K562 (cell line): ENCODE measurements around the gene ANKRD33. TPM values are rescaled to one million over a fixed set of nuclear protein-coding genes. Genes with fewer than 3 reads are reported as not detected.

Experiments
- ATAC-seq: fragments of 200-7000 bp; cut with Tn5 transposase; 3 replicates; pipeline ENCODE4 v1.9.1; 2020; ENCODE audit warnings: moderate library complexity
- BruUV-seq: library from RNA; stranded (reverse); fragments of 400-500 nt; replicated peaks from 2 replicates; lab custom pipeline; 2021; lab: Mats Ljungman, UMichigan
- CTCF ChIA-PET: fragments of 300-600 bp; formaldehyde crosslinking; extraction: SDS; loops from one replicate; lab custom pipeline; 2021; ENCODE audit warnings: low intra/inter-chr PET ratio; lab: Yijun Ruan, JAX
- POLR2A ChIA-PET: fragments of 300-600, 350-650 bp; sonication (Branson Sonifier 250); formaldehyde crosslinking; extraction: SDS; loops from one replicate; lab custom pipeline; 2021; ENCODE audit warnings: antibody characterized with exemption, inconsistent platforms; lab: Yijun Ruan, JAX
- DNase-seq, 4 experiments: peaks; one replicate each; pipeline versions ENCODE4 v3.0.0 to v3.0.0-alpha.2; 2011 to 2018; ENCODE audit warnings: low spot score in 3 of 4, mixed read lengths in 3 of 4; ENCODE audit errors: extremely low read depth in 1 of 4
- FAIRE-seq: peaks from 2 replicates; lab custom pipeline; 2011; peaks lifted over from hg19 to GRCh38; lab: Jason Lieb, UNC
- H2AFZ ChIP-seq: 2 replicates; pipeline ENCODE4 v1.6.0; 2011; ENCODE audit warnings: low read depth, low read length, control low read depth, inconsistent platforms
- H3K27ac ChIP-seq: fragments of 200-600 bp; 3 replicates; pipeline ENCODE4 v1.8.0; 2011; ENCODE audit warnings: low read depth, mild to moderate bottlenecking, control low read depth, inconsistent platforms, low read length, moderate library complexity, mixed read lengths; ENCODE audit errors: extremely low read depth
- H3K27me3 ChIP-seq, 2 experiments: fragments of 300-600 bp in 1 of 2; 2 replicates in 1 of 2; 3 replicates in 1 of 2; pipeline versions ENCODE4 v1.6.0 to v1.8.0; 2011; ENCODE audit warnings: inconsistent platforms in 2 of 2, low read length in 2 of 2, mild to moderate bottlenecking in 1 of 2, mixed read lengths in 1 of 2, moderate library complexity in 1 of 2; ENCODE audit not compliant: control insufficient read depth in 2 of 2, insufficient read depth in 2 of 2
- H3K36me3 ChIP-seq: fragments of 300-600 bp; 3 replicates; pipeline ENCODE4 v1.8.0; 2011; ENCODE audit warnings: mild to moderate bottlenecking, low read length, inconsistent platforms; ENCODE audit not compliant: control insufficient read depth, insufficient read depth
- H3K4me1 ChIP-seq, 2 experiments: fragments of 200-600 bp in 1 of 2; replicated peaks in 1 of 2; 2 replicates in 1 of 2; 3 replicates in 1 of 2; pipeline versions ENCODE4 v1.5.1 to v1.8.0; 2011; ENCODE audit warnings: inconsistent platforms in 2 of 2, low read length in 2 of 2, mild to moderate bottlenecking in 1 of 2, mixed read lengths in 1 of 2, moderate library complexity in 1 of 2; ENCODE audit not compliant: control insufficient read depth in 2 of 2, insufficient read depth in 2 of 2
- H3K4me2 ChIP-seq: 2 replicates; pipeline ENCODE4 v1.6.1; 2011; ENCODE audit warnings: low read length, control low read depth, inconsistent platforms, mixed read lengths; ENCODE audit not compliant: insufficient read depth
- H3K4me3 ChIP-seq: fragments of 200-600 bp; sonication (generic), shearing (Covaris generic); 2 replicates; pipeline ENCODE4 v1.5.1; 2016; ENCODE audit warnings: control low read depth, inconsistent platforms
- H3K79me2 ChIP-seq: fragments of 200-600 bp; 3 replicates; pipeline ENCODE4 v1.8.0; 2011; ENCODE audit warnings: low read length, inconsistent platforms; ENCODE audit not compliant: control insufficient read depth, insufficient read depth
- H3K9ac ChIP-seq, 2 experiments: 2 replicates each; pipeline versions ENCODE4 v1.6.0 to v1.6.1; 2011; ENCODE audit warnings: low read depth in 2 of 2, low read length in 2 of 2, control low read depth in 1 of 2, inconsistent platforms in 1 of 2, mild to moderate bottlenecking in 1 of 2, mixed read lengths in 1 of 2; ENCODE audit not compliant: insufficient read depth in 1 of 2
- H3K9me1 ChIP-seq: one replicate; pipeline ENCODE4 v1.6.0; 2011; ENCODE audit warnings: inconsistent platforms, mild to moderate bottlenecking, low read length, moderate library complexity; ENCODE audit not compliant: control insufficient read depth, insufficient read depth
- H3K9me3 ChIP-seq: replicated peaks from 2 replicates; pipeline ENCODE4 v1.5.1; 2011; ENCODE audit warnings: low read depth, low read length, inconsistent platforms; ENCODE audit not compliant: control insufficient read depth, insufficient read depth
- H4K20me1 ChIP-seq: replicated peaks from 2 replicates; pipeline ENCODE4 v1.6.1; 2011; ENCODE audit warnings: low read length, inconsistent platforms, mixed read lengths; ENCODE audit not compliant: control insufficient read depth, insufficient read depth
- ARID1B ChIP-seq: fragments of 450-650 bp; IDR thresholded peaks from 2 replicates; pipeline ENCODE4 v1.6.1; 2016; ENCODE audit warnings: antibody characterized with exemption, mild to moderate bottlenecking, inconsistent platforms
- ARNT ChIP-seq, 2 experiments: fragments of 450-650 bp; IDR thresholded peaks; 2 replicates each; pipeline ENCODE4 v1.6.1; 2016; ENCODE audit warnings: mild to moderate bottlenecking in 1 of 2
- CBFA2T3 ChIP-seq: fragments of 450-650 bp; IDR thresholded peaks from 2 replicates; pipeline ENCODE4 v1.6.1; 2017
- CTBP1 ChIP-seq: fragments of 450-650 bp; IDR thresholded peaks from 2 replicates; pipeline ENCODE4 v1.6.1; 2016; ENCODE audit warnings: borderline replicate concordance
- DMBX1 ChIP-seq: fragments of 250-450 bp; sonication (Bioruptor Pico); IDR thresholded peaks from 2 replicates; pipeline ENCODE4 v1.8.0; 2022; ENCODE audit warnings: inconsistent platforms, mild to moderate bottlenecking, moderate library complexity, borderline replicate concordance
- EGR1 ChIP-seq: fragments of 450-650 bp; conservative IDR thresholded peaks from 2 replicates; pipeline ENCODE4 v1.6.1; 2017; ENCODE audit warnings: mild to moderate bottlenecking
- EP300 ChIP-seq: IDR thresholded peaks from 2 replicates; pipeline ENCODE4 v1.6.1; 2012; ENCODE audit warnings: low read length, improper control_type of control experiment
- GATAD2A ChIP-seq: fragments of 450-650 bp; IDR thresholded peaks from 2 replicates; pipeline ENCODE4 v1.6.1; 2017
- GATAD2B ChIP-seq: fragments of 450-650 bp; IDR thresholded peaks from 2 replicates; pipeline ENCODE4 v1.6.1; 2017; ENCODE audit warnings: mild to moderate bottlenecking, borderline replicate concordance
- HNRNPL ChIP-seq: fragments of 200-400 bp; formaldehyde crosslinking; IDR thresholded peaks from 2 replicates; pipeline ENCODE4 v1.6.1; 2017; ENCODE audit warnings: low read depth, mild to moderate bottlenecking, low read length
- KDM1A ChIP-seq, 2 experiments: fragments of 450-650 bp; IDR thresholded peaks; 2 replicates each; pipeline ENCODE4 v1.6.1; 2016; ENCODE audit warnings: mild to moderate bottlenecking in 2 of 2
- KDM2B ChIP-seq: fragments of 250-450 bp; sonication (Bioruptor Pico); IDR thresholded peaks from 2 replicates; pipeline ENCODE4 v1.8.0; 2021; ENCODE audit warnings: mild to moderate bottlenecking, moderate library complexity
- MAX ChIP-seq: sonication (generic); formaldehyde crosslinking; IDR thresholded peaks from 2 replicates; pipeline ENCODE4 v1.9.0; 2022; ENCODE audit warnings: mild to moderate bottlenecking, missing genetic modification reagents
- MTA1 ChIP-seq: fragments of 450-650 bp; IDR thresholded peaks from 2 replicates; pipeline ENCODE4 v1.6.1; 2017; ENCODE audit warnings: borderline replicate concordance
- NELFE ChIP-seq: IDR thresholded peaks from 2 replicates; pipeline ENCODE4 v1.6.1; 2011; ENCODE audit warnings: mild to moderate bottlenecking; ENCODE audit not compliant: insufficient read depth, insufficient read length
- RAD21 ChIP-seq, 2 experiments: fragments of 250-450 bp in 1 of 2; fragments of 450-650 bp in 1 of 2; sonication (Bioruptor Pico) in 1 of 2; formaldehyde crosslinking in 1 of 2; IDR thresholded peaks in 1 of 2; conservative IDR thresholded peaks in 1 of 2; 2 replicates each; pipeline versions ENCODE4 v1.4.0 to v1.8.0; 2020 to 2022; ENCODE audit warnings: mild to moderate bottlenecking in 2 of 2, moderate library complexity in 1 of 2
- SPI1 ChIP-seq: IDR thresholded peaks from 2 replicates; pipeline ENCODE4 v1.6.1; 2011; ENCODE audit warnings: low read depth, low read length, control low read depth, borderline replicate concordance
- ZBED1 ChIP-seq: IDR thresholded peaks from 2 replicates; pipeline ENCODE4 v1.6.1; 2014
- ZC3H4 ChIP-seq: sonication (generic); formaldehyde crosslinking; IDR thresholded peaks from 2 replicates; pipeline ENCODE4 v1.9.0; 2021; ENCODE audit warnings: missing genetic modification reagents, borderline replicate concordance
- ZEB2 ChIP-seq: fragments of 450-650 bp; IDR thresholded peaks from 2 replicates; pipeline ENCODE4 v1.6.1; 2016
- ZKSCAN1 ChIP-seq: fragments of 150-350 bp; IDR thresholded peaks from 2 replicates; pipeline ENCODE4 v1.6.1; 2016; ENCODE audit warnings: low read depth, low read length
- ZNF445 ChIP-seq: fragments of 250-450 bp; sonication (Bioruptor Pico); IDR thresholded peaks from 2 replicates; pipeline ENCODE4 v1.4.0; 2020; ENCODE audit warnings: low read depth, mild to moderate bottlenecking, moderate library complexity
- ZSCAN29 ChIP-seq: fragments of 450-650 bp; IDR thresholded peaks from 2 replicates; pipeline ENCODE4 v1.6.1; 2017
- WGBS: fragments of 100-300 bp; shearing (Covaris generic); methylation state at CpG from one replicate; pipeline ENCODE4 v1.1.6; 2016; ENCODE audit warnings: low coverage, mixed read lengths; ENCODE audit not compliant: insufficient coverage; ENCODE audit errors: missing lambda C conversion rate; 5-methylcytosine and 5-hydroxymethylcytosine counted together
- in situ Hi-C: fragments of 300-500 bp; cut with MboI; formaldehyde crosslinking; loops from 4 replicates; pipeline ENCODE4 v1.15.0; 2018; ENCODE audit warnings: inconsistent platforms, mixed read lengths
- intact Hi-C: fragments of 100-400 bp; cut with micrococcal nuclease; formaldehyde crosslinking; loops from 2 replicates; pipeline ENCODE4 v1.14.2; 2022
- polyA plus RNA-seq, 8 experiments: library from polyadenylated mRNA; depleted of rRNA in 4 of 8; stranded (reverse) in 5 of 8; unstranded in 3 of 8; fragments of >200 nt; fragmentation: Nextera tagmentation in 2 of 8; fragmentation: Illumina TruSeq in 1 of 8; extraction: Ambion mirVana in 2 of 8; extraction: Trizol in 1 of 8; gene quantifications; 2 replicates each; pipeline versions ENCODE4 v1.2.1 to v1.2.3, GENCODE V29; 2011 to 2014; ENCODE audit warnings: inconsistent platforms in 1 of 8, missing spikeins in 1 of 8
- total RNA-seq, 7 experiments: library from RNA; depleted of rRNA in 6 of 7; stranded (reverse); fragments of >200 nt in 6 of 7; fragmentation: Illumina TruSeq in 2 of 7; extraction: Trizol in 2 of 7; gene quantifications; 2 replicates each; pipeline versions ENCODE4 v1.2.1 to v1.2.3, GENCODE V29; 2011 to 2021; ENCODE audit warnings: low replicate concordance in 1 of 7

Gene ANKRD33
- total and polyA plus RNA-seq, 9 of the 15 experiments (the other 6 are each of a cell fraction or from before 2014, with no cell fraction given): 0.04 to 0.11 (median 0.07) TPM; not detected in 4

- no peak for TF ChIP-seq KDM2B (CRISPR knock-in tag)
- no peak for TF ChIP-seq EGR1
- no peak for TF ChIP-seq ZNF445 (CRISPR knock-in tag)
These were observed 36.8 kb downstream of the ANKRD33 start (continued) for GRCh38 chr12:51924551-51925319.

GRCh38 chr12:51925346-51926063, 37.6 kb downstream of the ANKRD33 start:
- BruUV-seq: no TSS peak
- TF ChIP-seq SPI1 (peak; percentile 93), DMBX1 (CRISPR knock-in tag) (peak; percentile 33; the same call in 1 of the 2 replicates), EP300 (peak; percentile 33; the same call in 1 of the 2 replicates), ZSCAN29 (no peak), ZBED1 (no peak), CTBP1 (peak; percentile 76; the same call in 1 of the 2 replicates), CBFA2T3 (0 out of 2 replicates have a peak, but pooled peaks have one; percentile 5), ARID1B (peak; percentile 5; the same call in 1 of the 2 replicates), ZKSCAN1 (peak; percentile 84; the same call in 1 of the 2 replicates), MTA1 (0 out of 2 replicates have a peak, but pooled peaks have one; percentile 13), HNRNPL (no peak), ZEB2 (0 out of 2 replicates have a peak, but pooled peaks have one; percentile 55), MAX (CRISPR knock-in tag) (no peak), RAD21 (CRISPR knock-in tag; conservative IDR thresholded peaks at IDR 0.05 in 1 of 2, IDR thresholded peaks at IDR 0.05 in 1 of 2) (no peak; a peak in 1 of 4 replicates), KDM1A (IDR thresholded peaks at IDR 0.05) (peak in 1 of 2 experiments; percentile 23; a peak in 2 of 4 replicates), GATAD2B (0 out of 2 replicates have a peak, but pooled peaks have one; percentile 16), GATAD2A (0 out of 2 replicates have a peak, but pooled peaks have one; percentile 50), ZC3H4 (CRISPR knock-in tag) (no peak), ARNT (IDR thresholded peaks at IDR 0.05) (no peak), NELFE (no peak)

More at GRCh38 chr12:51925346-51926063, 37.6 kb downstream of the ANKRD33 start:
- no peak overlapping the region for H3K4me3 ChIP-seq
- H2AFZ ChIP-seq: peak overlapping the region; percentile 88
- ATAC-seq (peak; percentile 47), DNase-seq (peak in 1 of 4 experiments; percentile 50), FAIRE-seq (no peak)
- ChIA-PET CTCF (interaction anchor here (0.5 to 2.6 kb wide), 2 partner anchors 55 to 58 kb away, joined by 3 to 12 read pairs; no protein-coding TSS in a partner anchor), POLR2A (interaction anchor here (0.8 to 1.4 kb wide), 5 partner anchors 9 to 540 kb away, joined by 3 to 6 read pairs (median 5); no protein-coding TSS in a partner anchor)
- H3K9me1 ChIP-seq: no peaks in the 10 kb centered on the region
- H4K20me1 ChIP-seq: peaks cover 2% of the 10 kb centered on the region; the same call in 1 of the 2 replicates
- intact Hi-C loops (loop anchor here (1.0 kb wide), 1 partner anchor 55 kb away; no protein-coding TSS in a partner anchor), in situ Hi-C loops (no loop called here)
- peak overlapping the region; percentile 38 to 66; a peak in 3 of 4 replicates for H3K9ac ChIP-seq
- H3K4me1 ChIP-seq: peaks cover 34% of the 10 kb centered on the region in 2 experiments
- no peaks in the 10 kb centered on the region for H3K79me2 ChIP-seq
- no peaks in the 10 kb centered on the region for H3K36me3 ChIP-seq
- no peaks in the 10 kb centered on the region for H3K27me3 ChIP-seq
- 13% methylated on average over 3 of the region's 3 CpGs for WGBS
- H3K4me2 ChIP-seq: peak overlapping the region; percentile 61
- peak overlapping the region; percentile 92 for H3K27ac ChIP-seq
- no peaks in the 10 kb centered on the region; the same call in 1 of the 2 replicates for H3K9me3 ChIP-seq
